ENCODE data around the gene BABAM2.
A peak's percentile ranks its signal among the peaks of the same experiment; 100 is the strongest.
"Not testable (repeated sequence)": the region's sequence is repeated elsewhere in the genome, so short reads cannot be mapped to it uniquely, and the experiment has no call there.

BABAM2 gene

DNA sequence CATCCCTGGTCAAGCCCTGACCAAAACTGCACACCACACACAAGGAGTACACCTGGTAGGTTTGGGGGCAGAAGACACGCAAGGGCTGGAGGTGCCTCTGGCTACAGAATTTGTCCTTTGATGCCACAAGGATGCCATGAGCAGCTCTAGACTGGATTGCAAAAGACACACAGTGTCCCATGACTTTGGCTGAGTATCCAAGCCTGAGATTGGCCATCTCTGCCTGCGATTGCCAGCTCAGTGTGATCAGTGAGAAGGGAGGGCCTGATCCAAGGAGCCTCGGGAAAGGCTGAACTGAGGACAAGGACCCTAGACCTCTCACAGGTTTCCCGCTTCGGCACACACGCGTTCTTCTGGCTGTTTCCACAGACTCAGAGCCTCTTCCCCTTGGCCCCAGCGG, 442.2 kb downstream of the BABAM2 start:
- no peak for DNase-seq (ENCODE audit: low spot score)

- no peak for DNase-seq (ENCODE audit: low spot score)
Measured at GRCh38 chr2:28333606-28334526, 443.3 kb downstream of the BABAM2 start.

- DNase-seq (ENCODE audit: low spot score) = no peak
Measured at GRCh38 chr2:28334527-28334894, 444.0 kb downstream of the BABAM2 start.

GRCh38 chr2:28335265-28335664, 444.7 kb downstream of the BABAM2 start:
- not testable (repeated sequence) for DNase-seq (ENCODE audit: low spot score)

DNA sequence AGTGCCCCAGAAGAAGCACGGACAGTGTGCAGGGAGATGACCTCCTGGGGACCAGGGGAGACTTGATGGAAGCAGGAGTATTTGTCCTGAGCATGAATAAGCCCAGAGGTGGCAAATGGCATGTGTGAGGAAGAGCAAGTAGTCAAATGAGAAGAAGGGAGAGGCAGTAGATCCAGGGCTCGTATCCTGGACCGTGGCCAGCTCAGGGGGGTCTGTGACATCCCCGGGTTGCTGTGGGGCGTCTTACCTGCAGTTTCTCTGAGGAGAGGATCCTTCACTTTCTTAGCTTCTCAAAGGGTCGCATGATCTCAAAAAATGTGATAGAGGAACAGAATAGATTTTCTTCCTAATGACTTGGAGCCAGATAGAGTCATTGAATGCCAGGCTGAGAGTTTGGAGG, 445.1 kb downstream of the BABAM2 start:
- DNase-seq (ENCODE audit: low spot score) = no peak

DNA sequence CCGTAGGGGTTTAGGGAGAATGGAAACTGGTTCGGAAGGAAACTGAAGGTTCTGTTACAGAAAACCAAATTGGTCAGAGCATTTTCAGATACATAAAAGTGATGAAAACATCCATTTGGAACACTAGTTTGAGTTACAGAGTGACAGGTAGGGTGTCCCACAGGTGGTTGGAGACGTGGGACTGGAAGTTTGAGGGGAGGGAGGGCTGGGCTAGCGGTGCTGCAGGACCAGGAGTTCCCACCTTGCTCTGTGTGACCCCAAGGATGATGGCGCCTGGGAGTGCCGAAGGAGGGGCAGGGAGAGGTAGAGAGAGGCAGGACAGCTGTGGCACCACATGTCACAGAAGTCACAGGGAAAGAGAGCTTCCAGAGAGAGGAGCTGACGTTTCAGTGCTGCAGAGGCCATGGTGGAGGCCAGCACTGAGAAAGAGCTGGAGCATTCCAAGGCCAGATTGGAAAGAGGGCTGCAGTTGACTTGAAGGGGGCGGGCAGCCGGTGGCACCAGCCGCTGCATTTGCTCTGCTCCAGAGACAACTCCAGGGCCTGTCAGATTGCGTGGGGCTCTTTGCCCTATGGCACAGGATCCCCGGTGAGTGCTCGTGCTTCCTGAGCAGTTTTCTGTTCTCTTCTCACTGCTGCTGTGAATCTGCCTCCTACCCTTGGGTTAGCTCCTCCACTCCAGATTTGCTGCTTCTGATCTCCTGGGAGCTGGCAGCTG, 445.9 kb downstream of the BABAM2 start:
- no peak for DNase-seq (ENCODE audit: low spot score)

GRCh38 chr2:28336982-28337627, 446.6 kb downstream of the BABAM2 start:
- DNase-seq (ENCODE audit: low spot score) = no peak

- DNase-seq (ENCODE audit: low spot score) = peak; percentile 91
Measured at GRCh38 chr2:28338046-28338817, 447.7 kb downstream of the BABAM2 start.

GRCh38 chr2:28338831-28339321, 448.3 kb downstream of the BABAM2 start:
- no peak for DNase-seq (ENCODE audit: low spot score)

DNA sequence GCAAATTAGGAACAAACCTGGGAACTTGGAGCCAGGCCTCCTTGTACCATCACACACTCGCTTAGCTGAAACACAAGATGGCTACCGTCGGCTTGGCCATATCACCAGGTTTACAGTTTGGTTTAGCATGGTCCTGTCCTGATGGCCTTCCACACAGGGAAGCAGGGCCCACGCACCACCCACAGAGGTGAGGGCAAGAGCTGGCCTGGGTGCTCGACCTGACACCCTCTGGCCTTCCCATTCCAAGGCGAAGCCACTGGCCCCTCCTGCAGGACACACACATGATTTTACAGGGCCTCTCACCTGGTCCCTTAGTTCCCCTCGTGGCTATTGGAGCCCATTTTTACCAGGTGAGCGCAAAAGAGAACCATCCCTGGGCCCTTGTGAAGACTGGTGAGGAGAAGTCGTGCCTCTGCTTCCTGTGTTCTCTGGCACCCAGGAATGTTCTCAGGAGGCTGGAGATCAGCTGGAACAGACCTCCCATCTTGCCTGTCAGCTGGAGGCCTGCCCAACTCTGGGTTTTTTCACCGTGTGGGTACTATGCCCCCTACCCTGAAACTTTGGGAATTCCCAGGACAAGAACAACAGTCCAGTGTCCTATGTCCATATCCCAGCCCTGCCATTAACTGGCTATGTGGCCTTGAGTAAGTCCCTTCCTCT, 449.1 kb downstream of the BABAM2 start:
- no peak for DNase-seq (ENCODE audit: low spot score)

- DNase-seq (ENCODE audit: low spot score) = no peak
Measured at GRCh38 chr2:28340312-28341202, 450.0 kb downstream of the BABAM2 start.

DNA sequence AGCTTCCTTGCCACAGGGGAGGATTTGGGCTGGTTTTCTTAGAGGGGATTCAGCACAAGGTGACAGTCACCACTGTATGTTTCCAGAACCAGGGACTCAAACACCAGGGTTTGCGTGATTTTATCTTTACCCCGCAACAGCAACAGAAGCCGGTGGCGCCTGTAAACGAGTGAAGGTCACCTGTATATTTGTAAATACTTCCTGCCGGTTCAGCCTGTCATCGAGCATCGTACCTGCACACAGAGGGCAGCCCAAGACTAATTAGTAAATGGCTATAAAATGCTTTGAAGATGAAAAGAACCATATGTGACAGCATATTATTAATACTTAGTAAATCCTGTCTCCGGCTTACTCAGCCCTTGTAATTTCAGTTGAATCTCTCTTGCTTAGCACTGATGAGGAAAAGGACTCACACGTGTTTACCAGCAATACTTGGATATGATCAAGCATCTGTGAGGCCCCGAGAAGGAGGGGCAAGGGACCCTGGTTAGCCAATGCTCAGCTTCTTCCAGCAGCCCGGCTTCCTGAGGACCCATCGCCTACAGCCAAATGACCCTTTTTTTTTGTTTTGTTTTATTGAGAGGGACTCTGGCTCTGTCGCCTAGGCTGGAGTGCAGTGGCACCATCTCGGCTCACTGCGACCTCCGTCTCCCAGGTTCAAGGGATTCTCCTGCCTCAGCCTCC, 450.8 kb downstream of the BABAM2 start:
- peak; percentile 33 for DNase-seq (ENCODE audit: low spot score)

- DNase-seq (ENCODE audit: low spot score) = peak; percentile 71
Measured at GRCh38 chr2:28342081-28342967, 451.8 kb downstream of the BABAM2 start.

DNA sequence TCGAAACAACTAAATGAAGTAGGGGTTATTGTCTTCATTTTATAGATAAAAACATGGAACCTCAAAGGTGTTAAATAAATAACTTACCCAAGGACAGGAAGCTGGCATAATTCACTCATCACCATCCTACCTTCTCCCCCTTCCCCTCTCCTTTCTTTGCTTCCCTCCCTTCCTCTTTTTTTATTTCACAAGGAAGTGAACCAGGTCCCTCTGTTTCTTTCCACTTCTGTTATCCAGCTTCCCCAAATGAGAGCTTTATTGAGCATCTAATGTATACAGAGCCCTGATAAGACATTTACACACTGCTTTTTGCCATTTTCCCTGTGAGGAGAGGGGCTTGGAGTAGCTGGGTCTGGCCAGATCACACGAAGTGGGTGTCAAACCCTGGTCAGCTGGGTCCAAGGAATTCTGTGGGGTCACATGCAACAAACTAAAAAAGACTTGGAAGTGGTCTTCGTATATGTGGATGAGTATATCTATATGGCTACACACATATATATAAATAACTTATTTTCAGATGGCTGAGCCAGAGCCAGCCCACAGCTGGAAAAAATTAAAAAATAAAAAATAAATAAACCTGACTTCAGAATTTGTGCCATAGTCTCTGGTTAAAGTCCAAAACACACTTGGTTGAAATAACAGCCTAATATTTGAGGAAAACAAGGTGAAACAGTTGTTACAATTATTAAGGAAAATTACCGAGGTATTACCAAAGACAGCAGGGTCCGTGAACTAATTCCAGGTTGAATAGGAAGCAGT, 452.8 kb downstream of the BABAM2 start:
- DNase-seq (ENCODE audit: low spot score) = no peak

DNA sequence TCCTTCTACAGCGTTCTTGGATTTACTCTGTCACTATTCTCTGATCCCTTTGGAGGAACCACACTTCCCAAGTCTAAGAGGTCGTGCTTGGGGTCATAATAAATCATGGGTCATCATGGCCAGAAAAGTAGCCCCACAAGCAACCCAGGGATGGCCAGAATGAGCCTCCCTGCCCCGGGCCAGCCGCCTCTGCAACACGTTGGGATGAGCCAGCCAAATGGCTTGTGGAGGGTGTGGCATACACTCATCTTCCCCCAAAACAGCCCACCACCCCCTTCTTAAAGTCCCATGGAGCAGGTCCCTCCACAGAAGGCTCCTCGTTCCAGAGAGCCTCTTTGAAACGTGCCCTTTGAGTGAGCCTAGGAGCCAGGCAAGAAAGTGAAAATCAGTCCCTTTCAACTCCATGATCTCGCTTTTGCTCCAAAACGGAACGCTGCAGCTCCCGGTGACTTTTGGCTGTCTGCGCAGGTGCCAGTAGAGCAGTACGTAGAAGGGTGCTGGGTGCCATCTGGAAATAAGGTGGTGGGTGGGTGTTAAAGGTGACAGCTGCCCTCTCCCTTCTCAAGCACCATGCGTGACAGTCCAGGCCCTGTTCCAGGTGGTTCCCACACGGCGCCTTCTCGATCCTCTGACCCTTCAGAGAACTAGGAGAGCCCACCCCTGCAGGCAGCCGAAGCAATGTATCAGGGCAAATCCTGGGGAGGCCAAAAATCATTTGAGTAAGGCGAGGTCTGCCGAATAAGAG, 453.6 kb downstream of the BABAM2 start:
- DNase-seq (ENCODE audit: low spot score) = no peak

DNA sequence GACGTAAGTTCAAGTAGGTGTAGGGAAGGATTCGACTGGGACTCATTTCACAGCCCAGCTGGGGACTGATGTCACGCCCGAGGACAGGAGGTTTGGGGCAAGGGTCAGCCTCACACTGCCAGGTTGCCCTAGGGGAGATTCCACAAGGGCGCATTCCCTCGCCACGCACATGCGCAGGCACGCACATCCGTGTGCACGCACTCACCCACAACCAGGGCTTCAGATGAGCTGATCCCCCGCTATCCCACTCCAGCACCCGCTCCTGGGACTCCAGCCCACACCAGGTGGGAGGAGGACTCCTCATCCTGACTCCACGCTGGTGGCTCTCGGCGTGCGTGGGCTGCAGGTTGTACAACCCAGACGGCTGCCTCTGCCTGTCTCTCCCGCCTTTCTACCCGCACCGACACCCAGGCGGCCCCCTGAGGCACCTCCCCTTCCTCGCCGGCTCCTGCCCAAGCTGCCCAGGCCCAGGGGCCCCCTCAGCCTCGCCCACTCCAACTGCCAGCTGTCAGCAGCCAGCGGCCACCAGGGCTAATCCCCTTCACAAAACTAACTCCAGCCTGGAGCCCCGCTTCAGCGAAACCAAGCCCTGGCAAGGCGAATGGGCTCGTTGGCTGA, 454.3 kb downstream of the BABAM2 start:
- DNase-seq (ENCODE audit: low spot score) = no peak

DNA sequence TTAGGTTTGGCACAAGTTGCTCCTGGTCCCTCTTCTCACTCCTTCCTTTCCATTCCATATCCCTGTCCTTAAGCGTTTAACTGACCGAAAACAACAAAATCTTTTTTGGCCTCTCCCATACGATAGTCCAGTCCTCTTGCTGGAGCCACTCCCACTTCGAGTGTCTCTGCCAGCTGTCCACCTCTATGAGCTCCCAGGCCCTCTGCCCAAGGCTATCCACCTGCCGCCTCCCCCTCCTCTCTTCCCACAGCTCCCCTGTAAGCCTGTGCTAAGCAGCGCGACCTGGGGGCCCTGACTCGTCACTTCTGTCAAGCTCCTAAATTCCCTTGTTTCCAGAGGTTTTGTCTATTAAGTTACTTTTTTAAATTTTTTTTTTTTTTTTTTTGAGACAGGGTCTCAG, 455.1 kb downstream of the BABAM2 start:
- no peak for DNase-seq (ENCODE audit: low spot score)

Measured in GM03348 (cell line).